GM23338 (cell line): ENCODE data around the gene INTS3. TPM values are rescaled to one million over a fixed set of nuclear protein-coding genes. Genes with fewer than 3 reads are reported as not detected.

ENCODE experiments used
- ATAC-seq: fragments of 200-7000 bp; cut with Tn5 transposase; 3 replicates; pipeline ENCODE4 v1.9.1; 2020
- DNase-seq: peaks from one replicate; pipeline ENCODE4 v3.0.0-alpha.2; 2015; ENCODE audit warnings: low spot score
- H2AFZ ChIP-seq: fragments of 200-600 bp; sonication (generic); 2 replicates; pipeline ENCODE4 v1.8.0; 2016; ENCODE audit warnings: antibody characterized with exemption, mild to moderate bottlenecking, moderate library complexity
- H3F3A ChIP-seq: fragments of 200-600 bp; sonication (generic); replicated peaks from 2 replicates; pipeline ENCODE4 v1.8.0; 2017; ENCODE audit warnings: antibody characterized with exemption, mixed run types, low read depth
- H3K27ac ChIP-seq: fragments of 200-600 bp; sonication (generic); 2 replicates; pipeline ENCODE4 v1.6.1; 2016; ENCODE audit warnings: low read depth
- H3K27me3 ChIP-seq: fragments of 200-600 bp; sonication (generic); 2 replicates; pipeline ENCODE4 v1.8.0; 2016; ENCODE audit warnings: mild to moderate bottlenecking, mixed run types, moderate library complexity; ENCODE audit not compliant: insufficient read depth
- H3K36me3 ChIP-seq: fragments of 200-600 bp; sonication (generic); 2 replicates; pipeline ENCODE4 v1.8.0; 2016; ENCODE audit warnings: mild to moderate bottlenecking; ENCODE audit not compliant: insufficient read depth
- H3K4me1 ChIP-seq: fragments of 200-600 bp; sonication (generic); 2 replicates; pipeline ENCODE4 v1.8.0; 2016; ENCODE audit warnings: mild to moderate bottlenecking, moderate library complexity; ENCODE audit not compliant: insufficient read depth
- H3K4me2 ChIP-seq: fragments of 200-600 bp; sonication (generic); 2 replicates; pipeline ENCODE4 v1.7.1; 2017; ENCODE audit warnings: mixed run types
- H3K4me3 ChIP-seq: fragments of 200-600 bp; sonication (generic); 2 replicates; pipeline ENCODE4 v1.6.1; 2016; ENCODE audit warnings: mixed run types
- H3K79me2 ChIP-seq: fragments of 200-600 bp; sonication (generic); replicated peaks from 2 replicates; pipeline ENCODE4 v1.8.0; 2017; ENCODE audit warnings: mild to moderate bottlenecking; ENCODE audit not compliant: insufficient read depth
- H3K9me2 ChIP-seq: fragments of 200-600 bp; sonication (generic); 2 replicates; pipeline ENCODE4 v1.8.0; 2017; ENCODE audit not compliant: insufficient read depth
- H4K20me1 ChIP-seq: fragments of 200-600 bp; sonication (generic); replicated peaks from 2 replicates; pipeline ENCODE4 v1.8.0; 2017; ENCODE audit warnings: mild to moderate bottlenecking; ENCODE audit not compliant: insufficient read depth
- H3K27ac Mint-ChIP-seq: 2 replicates; pipeline ENCODE4 v1.8.0; 2020; ENCODE audit warnings: inconsistent platforms, mild to moderate bottlenecking, moderate library complexity, mixed read lengths
- H3K27me3 Mint-ChIP-seq: 3 replicates; pipeline ENCODE4 v1.8.0; 2022; ENCODE audit warnings: low read depth, mild to moderate bottlenecking, moderate library complexity, mixed read lengths, inconsistent platforms; ENCODE audit not compliant: insufficient read depth, poor library complexity
- H3K36me3 Mint-ChIP-seq: 3 replicates; pipeline ENCODE4 v1.8.0; 2021; ENCODE audit warnings: low read depth, mild to moderate bottlenecking, inconsistent platforms, moderate library complexity, mixed read lengths
- H3K4me1 Mint-ChIP-seq: 3 replicates; pipeline ENCODE4 v1.8.0; 2020; ENCODE audit warnings: mild to moderate bottlenecking, inconsistent platforms, mixed read lengths
- H3K4me3 Mint-ChIP-seq: 3 replicates; pipeline ENCODE4 v1.8.0; 2021; ENCODE audit warnings: moderate library complexity, mild to moderate bottlenecking, inconsistent platforms, mixed read lengths
- H3K9me3 Mint-ChIP-seq: 3 replicates; pipeline ENCODE4 v1.8.0; 2020; ENCODE audit warnings: moderate library complexity, mild to moderate bottlenecking, inconsistent platforms, mixed read lengths
- CREB1 ChIP-seq: fragments of 250-450 bp; sonication (Bioruptor Pico); IDR thresholded peaks from 2 replicates; pipeline ENCODE4 v1.5.0; 2020; ENCODE audit warnings: low read depth, mild to moderate bottlenecking, moderate library complexity
- EZH2 ChIP-seq: fragments of 200-600 bp; sonication (generic); IDR thresholded peaks from one replicate; pipeline ENCODE4 v1.8.0; 2017; ENCODE audit warnings: antibody characterized with exemption, mild to moderate bottlenecking, low read depth; ENCODE audit not compliant: unreplicated experiment
- EZH2phosphoT487 ChIP-seq: fragments of 200-600 bp; sonication (generic); IDR thresholded peaks from one replicate; pipeline ENCODE4 v1.8.1; 2018; ENCODE audit warnings: antibody characterized with exemption; ENCODE audit not compliant: unreplicated experiment
- NANOG ChIP-seq: IDR thresholded peaks from 2 replicates; pipeline ENCODE4 v1.6.1; 2016; ENCODE audit warnings: antibody characterized with exemption, borderline replicate concordance
- POLR2AphosphoS5 ChIP-seq: IDR thresholded peaks from 2 replicates; pipeline ENCODE4 v1.6.1; 2016; ENCODE audit warnings: antibody characterized with exemption, low read depth
- ZNF114 ChIP-seq: fragments of 250-450 bp; sonication (Bioruptor Pico); IDR thresholded peaks from 2 replicates; pipeline ENCODE4 v1.5.0; 2020; ENCODE audit warnings: mild to moderate bottlenecking, moderate library complexity
- polyA plus RNA-seq: library from polyadenylated mRNA; unstranded; fragments of >200 nt; fragmentation: Nextera tagmentation; extraction: Ambion mirVana; gene quantifications from 2 replicates; pipeline ENCODE4 v1.2.1, GENCODE V29; 2016
- total RNA-seq: library from RNA; depleted of rRNA; stranded (reverse); fragments of >200 nt; shearing (Covaris generic); gene quantifications from 2 replicates; pipeline ENCODE4 v1.2.3, GENCODE V29; 2014
- TF ChIP-seq, protein P1 (sequence below), 2 experiments: fragments of 200-600 bp in 1 of 2; sonication (generic) in 1 of 2; conservative IDR thresholded peaks; 2 replicates each; pipeline versions ENCODE4 v1.5.1 to v1.6.1; 2016 to 2017; ENCODE audit warnings: antibody characterized with exemption in 2 of 2, low read depth in 2 of 2, mild to moderate bottlenecking in 2 of 2, moderate library complexity in 1 of 2
- TF ChIP-seq, protein P2 (sequence below): IDR thresholded peaks from one replicate; pipeline ENCODE4 v1.6.1; 2018; ENCODE audit warnings: antibody characterized with exemption; ENCODE audit not compliant: unreplicated experiment

INTS3 gene
- total and polyA plus RNA-seq, 2 experiments from 2014 or later: 22.7 to 51.3 TPM

DNA sequence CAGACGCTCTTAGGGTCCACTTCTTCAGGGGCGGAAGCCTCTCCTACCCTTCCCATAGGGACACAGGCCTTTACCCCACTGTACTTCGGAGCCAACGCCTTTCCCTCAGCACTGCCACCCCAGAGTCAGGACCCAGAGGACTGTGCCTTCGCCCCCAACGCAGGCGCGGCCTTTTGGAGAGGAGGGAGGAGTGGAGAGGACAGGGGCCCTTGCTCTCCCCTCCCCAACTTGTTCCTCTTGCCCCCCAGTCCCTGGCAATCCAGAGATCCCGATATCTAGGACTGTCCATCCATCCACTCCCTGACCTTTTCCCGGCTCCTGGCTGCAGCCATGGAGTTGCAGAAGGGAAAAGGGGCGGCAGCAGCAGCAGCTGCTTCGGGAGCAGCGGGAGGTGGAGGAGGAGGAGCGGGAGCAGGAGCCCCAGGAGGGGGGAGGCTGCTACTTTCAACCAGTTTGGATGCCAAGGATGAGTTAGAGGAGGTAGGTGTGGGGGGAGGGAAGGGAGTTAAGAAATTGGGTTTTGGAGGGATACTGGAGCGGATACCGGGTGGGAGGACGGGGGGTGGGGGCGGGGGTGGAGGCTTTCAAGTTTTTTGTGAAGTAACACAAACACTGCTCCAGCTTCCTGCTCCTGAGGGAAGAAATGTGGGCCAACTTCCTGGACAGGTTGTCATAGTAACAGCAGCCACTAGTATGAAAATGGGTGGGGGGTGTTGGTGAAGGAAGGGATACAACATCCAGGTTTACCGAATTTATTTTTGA is 636 bp downstream of the INTS3 start:
- Histone ChIP-seq H3K79me2 (peaks cover 36% of the 10 kb centered on the region), H3K4me1 (peaks cover 18% of the 10 kb centered on the region), H2AFZ (0 out of 2 replicates have a peak overlapping the region, but pooled peaks have one; percentile 3), H3K36me3 (0 out of 2 replicates have a peak, but pooled peaks cover 6% of the 10 kb centered on the region), H3K27ac (peak overlapping the region; percentile 99), H3K4me3 (peak overlapping the region; percentile 97), H3K9me2 (no peaks in the 10 kb centered on the region), H3K27me3 (no peaks in the 10 kb centered on the region), H3F3A (peaks cover 15% of the 10 kb centered on the region), H3K4me2 (peak overlapping the region; percentile 100), H4K20me1 (no peaks in the 10 kb centered on the region)
- Mint-ChIP-seq H3K27ac (peak overlapping the region; percentile 98), H3K36me3 (peaks cover 35% of the 10 kb centered on the region), H3K9me3 (no peaks in the 10 kb centered on the region), H3K4me1 (peaks cover 28% of the 10 kb centered on the region), H3K4me3 (peak overlapping the region; percentile 95), H3K27me3 (peaks cover 12% of the 10 kb centered on the region)
- peak; percentile 49 for ATAC-seq
- peak; percentile 86 for DNase-seq
- TF ChIP-seq POLR2AphosphoS5 (peak; percentile 42; the same call in 1 of the 2 replicates), CREB1 (no peak), EZH2phosphoT487 (no peak)
- TF ChIP-seq, protein P1, sequence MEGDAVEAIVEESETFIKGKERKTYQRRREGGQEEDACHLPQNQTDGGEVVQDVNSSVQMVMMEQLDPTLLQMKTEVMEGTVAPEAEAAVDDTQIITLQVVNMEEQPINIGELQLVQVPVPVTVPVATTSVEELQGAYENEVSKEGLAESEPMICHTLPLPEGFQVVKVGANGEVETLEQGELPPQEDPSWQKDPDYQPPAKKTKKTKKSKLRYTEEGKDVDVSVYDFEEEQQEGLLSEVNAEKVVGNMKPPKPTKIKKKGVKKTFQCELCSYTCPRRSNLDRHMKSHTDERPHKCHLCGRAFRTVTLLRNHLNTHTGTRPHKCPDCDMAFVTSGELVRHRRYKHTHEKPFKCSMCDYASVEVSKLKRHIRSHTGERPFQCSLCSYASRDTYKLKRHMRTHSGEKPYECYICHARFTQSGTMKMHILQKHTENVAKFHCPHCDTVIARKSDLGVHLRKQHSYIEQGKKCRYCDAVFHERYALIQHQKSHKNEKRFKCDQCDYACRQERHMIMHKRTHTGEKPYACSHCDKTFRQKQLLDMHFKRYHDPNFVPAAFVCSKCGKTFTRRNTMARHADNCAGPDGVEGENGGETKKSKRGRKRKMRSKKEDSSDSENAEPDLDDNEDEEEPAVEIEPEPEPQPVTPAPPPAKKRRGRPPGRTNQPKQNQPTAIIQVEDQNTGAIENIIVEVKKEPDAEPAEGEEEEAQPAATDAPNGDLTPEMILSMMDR (conservative IDR thresholded peaks at IDR 0.05; ENCODE audit: low read depth in 2 of 2): 0 out of 4 replicates have a peak, but pooled peaks of 1 of the 2 experiments have one; percentile 1

DNA sequence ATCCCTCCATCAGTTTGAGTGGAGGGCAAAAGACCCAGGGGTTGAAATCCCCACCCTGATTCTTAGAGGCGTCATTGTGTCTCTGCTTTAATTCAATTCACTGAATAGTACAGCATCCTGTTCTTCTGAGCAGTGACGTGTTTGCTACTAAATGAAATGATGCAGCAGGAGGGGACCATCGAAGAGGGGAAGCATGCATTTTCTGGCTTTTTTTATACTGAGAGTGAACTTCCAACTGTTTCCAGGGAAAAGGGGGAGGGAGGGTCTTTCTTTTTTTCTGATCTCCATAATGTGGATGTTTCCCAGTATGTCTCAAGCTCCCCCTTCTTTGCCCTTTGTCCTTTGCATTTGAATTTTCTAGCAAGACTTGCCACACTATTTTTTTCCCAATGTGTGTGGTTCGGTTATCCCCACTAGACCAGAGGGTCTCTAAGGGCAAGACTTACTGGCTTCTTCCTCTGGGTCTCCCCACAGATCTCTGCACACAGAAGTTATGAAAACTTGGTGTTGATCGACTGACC is 2.7 kb downstream of the INTS3 start:
- H2AFZ ChIP-seq: no peak overlapping the region
- Mint-ChIP-seq H3K9me3 (no peaks in the 10 kb centered on the region), H3K36me3 (peaks cover 56% of the 10 kb centered on the region), H3K27ac (peak overlapping the region; percentile 37), H3K4me3 (peak overlapping the region; percentile 95), H3K27me3 (peaks cover 15% of the 10 kb centered on the region), H3K4me1 (peaks cover 45% of the 10 kb centered on the region)
- H4K20me1 ChIP-seq: 0 out of 2 replicates have a peak, but pooled peaks cover 3% of the 10 kb centered on the region
- 0 out of 2 replicates have a peak overlapping the region, but pooled peaks have one; percentile 100 for H3K4me2 ChIP-seq
- ATAC-seq: no peak
- H3K27ac ChIP-seq: no peak overlapping the region
- no peaks in the 10 kb centered on the region for H3K9me2 ChIP-seq
- no peak overlapping the region for H3K4me3 ChIP-seq
- peaks cover 27% of the 10 kb centered on the region for H3K4me1 ChIP-seq
- H3K36me3 ChIP-seq: 0 out of 2 replicates have a peak, but pooled peaks cover 6% of the 10 kb centered on the region
- no peak for DNase-seq
- H3F3A ChIP-seq: peaks cover 15% of the 10 kb centered on the region
- H3K79me2 ChIP-seq: peaks cover 48% of the 10 kb centered on the region
- H3K27me3 ChIP-seq: no peaks in the 10 kb centered on the region
- no peak for TF ChIP-seq CREB1
- no peak for TF ChIP-seq POLR2AphosphoS5
- TF ChIP-seq, protein P2, sequence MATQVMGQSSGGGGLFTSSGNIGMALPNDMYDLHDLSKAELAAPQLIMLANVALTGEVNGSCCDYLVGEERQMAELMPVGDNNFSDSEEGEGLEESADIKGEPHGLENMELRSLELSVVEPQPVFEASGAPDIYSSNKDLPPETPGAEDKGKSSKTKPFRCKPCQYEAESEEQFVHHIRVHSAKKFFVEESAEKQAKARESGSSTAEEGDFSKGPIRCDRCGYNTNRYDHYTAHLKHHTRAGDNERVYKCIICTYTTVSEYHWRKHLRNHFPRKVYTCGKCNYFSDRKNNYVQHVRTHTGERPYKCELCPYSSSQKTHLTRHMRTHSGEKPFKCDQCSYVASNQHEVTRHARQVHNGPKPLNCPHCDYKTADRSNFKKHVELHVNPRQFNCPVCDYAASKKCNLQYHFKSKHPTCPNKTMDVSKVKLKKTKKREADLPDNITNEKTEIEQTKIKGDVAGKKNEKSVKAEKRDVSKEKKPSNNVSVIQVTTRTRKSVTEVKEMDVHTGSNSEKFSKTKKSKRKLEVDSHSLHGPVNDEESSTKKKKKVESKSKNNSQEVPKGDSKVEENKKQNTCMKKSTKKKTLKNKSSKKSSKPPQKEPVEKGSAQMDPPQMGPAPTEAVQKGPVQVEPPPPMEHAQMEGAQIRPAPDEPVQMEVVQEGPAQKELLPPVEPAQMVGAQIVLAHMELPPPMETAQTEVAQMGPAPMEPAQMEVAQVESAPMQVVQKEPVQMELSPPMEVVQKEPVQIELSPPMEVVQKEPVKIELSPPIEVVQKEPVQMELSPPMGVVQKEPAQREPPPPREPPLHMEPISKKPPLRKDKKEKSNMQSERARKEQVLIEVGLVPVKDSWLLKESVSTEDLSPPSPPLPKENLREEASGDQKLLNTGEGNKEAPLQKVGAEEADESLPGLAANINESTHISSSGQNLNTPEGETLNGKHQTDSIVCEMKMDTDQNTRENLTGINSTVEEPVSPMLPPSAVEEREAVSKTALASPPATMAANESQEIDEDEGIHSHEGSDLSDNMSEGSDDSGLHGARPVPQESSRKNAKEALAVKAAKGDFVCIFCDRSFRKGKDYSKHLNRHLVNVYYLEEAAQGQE: no peak
- TF ChIP-seq NANOG: no peak
- TF ChIP-seq, protein P1 (conservative IDR thresholded peaks at IDR 0.05; ENCODE audit: low read depth in 2 of 2): no peak
- TF ChIP-seq ZNF114 (CRISPR knock-in tag): no peak
- no peak for TF ChIP-seq EZH2
